ENCODE data around the gene PSMG2. TPM values are rescaled to one million over a fixed set of nuclear protein-coding genes. Genes with fewer than 3 reads are reported as not detected.

Gene PSMG2
- total and polyA plus RNA-seq, 10 of the 15 experiments (the other 5 are each of a cell fraction or from before 2014, with no cell fraction given) = 88.5 to 268 (median 116) TPM

DNA sequence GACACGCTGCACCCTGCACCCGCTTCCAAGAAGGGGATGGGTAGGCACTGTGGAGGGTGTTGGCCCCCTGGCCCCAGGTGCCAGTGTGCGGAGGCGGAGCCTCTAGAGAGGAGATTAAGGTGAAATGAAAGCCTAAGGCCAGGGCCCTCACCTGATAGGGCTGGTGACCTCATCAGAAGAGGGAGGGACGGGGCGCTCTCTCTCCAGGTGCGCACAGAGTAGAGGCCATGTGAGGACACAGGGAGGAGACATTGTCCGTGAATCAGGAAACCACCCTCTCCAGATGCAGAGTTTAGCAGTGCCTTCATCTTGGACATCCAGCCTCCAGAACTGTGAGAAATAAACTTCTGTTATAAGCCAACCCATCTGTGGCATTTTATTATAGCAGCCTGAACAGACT is 62.3 kb downstream of the PSMG2 start (continued):
- TF ChIP-seq NRF1 (conservative IDR thresholded peaks at IDR 0.05; ENCODE audit: low read depth, low read length) = no peak
- no peak for TF ChIP-seq CBFB (IDR thresholded peaks at IDR 0.05; ENCODE audit: low read depth)
- TF ChIP-seq CBX5 (IDR thresholded peaks at IDR 0.05; ENCODE audit: low read depth) = no peak
- TF ChIP-seq E4F1 (IDR thresholded peaks at IDR 0.05; ENCODE audit: borderline replicate concordance, partially characterized antibody) = no peak
- no peak for TF ChIP-seq TCF3 (IDR thresholded peaks at IDR 0.05; ENCODE audit: borderline replicate concordance, insufficient read depth, low read depth, low read length)
- no peak for TF ChIP-seq CEBPB (IDR thresholded peaks at IDR 0.05; ENCODE audit: borderline replicate concordance in 1 of 2, low read depth in 2 of 2, low read length in 2 of 2)
- no peak for TF ChIP-seq NR2F1 (conservative IDR thresholded peaks at IDR 0.05)
- no peak for TF ChIP-seq RFX5 (IDR thresholded peaks at IDR 0.05; ENCODE audit: low read depth, low read length)

- SMC1A ChIA-PET (ENCODE audit: uncharacterized antibody, unreplicated experiment) = no interaction called here
- in situ Hi-C loops (cut with MboI) = no loop called here
- TF ChIP-seq STAT3 (IDR thresholded peaks at IDR 0.05; ENCODE audit: low read depth, low read length) = no peak
- TF ChIP-seq SPI1 (IDR thresholded peaks at IDR 0.05; ENCODE audit: borderline replicate concordance, insufficient read depth, low read depth, low read length) = no peak
- TF ChIP-seq, protein P1, sequence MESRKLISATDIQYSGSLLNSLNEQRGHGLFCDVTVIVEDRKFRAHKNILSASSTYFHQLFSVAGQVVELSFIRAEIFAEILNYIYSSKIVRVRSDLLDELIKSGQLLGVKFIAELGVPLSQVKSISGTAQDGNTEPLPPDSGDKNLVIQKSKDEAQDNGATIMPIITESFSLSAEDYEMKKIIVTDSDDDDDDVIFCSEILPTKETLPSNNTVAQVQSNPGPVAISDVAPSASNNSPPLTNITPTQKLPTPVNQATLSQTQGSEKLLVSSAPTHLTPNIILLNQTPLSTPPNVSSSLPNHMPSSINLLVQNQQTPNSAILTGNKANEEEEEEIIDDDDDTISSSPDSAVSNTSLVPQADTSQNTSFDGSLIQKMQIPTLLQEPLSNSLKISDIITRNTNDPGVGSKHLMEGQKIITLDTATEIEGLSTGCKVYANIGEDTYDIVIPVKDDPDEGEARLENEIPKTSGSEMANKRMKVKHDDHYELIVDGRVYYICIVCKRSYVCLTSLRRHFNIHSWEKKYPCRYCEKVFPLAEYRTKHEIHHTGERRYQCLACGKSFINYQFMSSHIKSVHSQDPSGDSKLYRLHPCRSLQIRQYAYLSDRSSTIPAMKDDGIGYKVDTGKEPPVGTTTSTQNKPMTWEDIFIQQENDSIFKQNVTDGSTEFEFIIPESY (IDR thresholded peaks at IDR 0.05) = no peak
- TF ChIP-seq, protein P2, sequence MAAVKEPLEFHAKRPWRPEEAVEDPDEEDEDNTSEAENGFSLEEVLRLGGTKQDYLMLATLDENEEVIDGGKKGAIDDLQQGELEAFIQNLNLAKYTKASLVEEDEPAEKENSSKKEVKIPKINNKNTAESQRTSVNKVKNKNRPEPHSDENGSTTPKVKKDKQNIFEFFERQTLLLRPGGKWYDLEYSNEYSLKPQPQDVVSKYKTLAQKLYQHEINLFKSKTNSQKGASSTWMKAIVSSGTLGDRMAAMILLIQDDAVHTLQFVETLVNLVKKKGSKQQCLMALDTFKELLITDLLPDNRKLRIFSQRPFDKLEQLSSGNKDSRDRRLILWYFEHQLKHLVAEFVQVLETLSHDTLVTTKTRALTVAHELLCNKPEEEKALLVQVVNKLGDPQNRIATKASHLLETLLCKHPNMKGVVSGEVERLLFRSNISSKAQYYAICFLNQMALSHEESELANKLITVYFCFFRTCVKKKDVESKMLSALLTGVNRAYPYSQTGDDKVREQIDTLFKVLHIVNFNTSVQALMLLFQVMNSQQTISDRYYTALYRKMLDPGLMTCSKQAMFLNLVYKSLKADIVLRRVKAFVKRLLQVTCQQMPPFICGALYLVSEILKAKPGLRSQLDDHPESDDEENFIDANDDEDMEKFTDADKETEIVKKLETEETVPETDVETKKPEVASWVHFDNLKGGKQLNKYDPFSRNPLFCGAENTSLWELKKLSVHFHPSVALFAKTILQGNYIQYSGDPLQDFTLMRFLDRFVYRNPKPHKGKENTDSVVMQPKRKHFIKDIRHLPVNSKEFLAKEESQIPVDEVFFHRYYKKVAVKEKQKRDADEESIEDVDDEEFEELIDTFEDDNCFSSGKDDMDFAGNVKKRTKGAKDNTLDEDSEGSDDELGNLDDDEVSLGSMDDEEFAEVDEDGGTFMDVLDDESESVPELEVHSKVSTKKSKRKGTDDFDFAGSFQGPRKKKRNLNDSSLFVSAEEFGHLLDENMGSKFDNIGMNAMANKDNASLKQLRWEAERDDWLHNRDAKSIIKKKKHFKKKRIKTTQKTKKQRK (IDR thresholded peaks at IDR 0.05; ENCODE audit: low read depth, low read length) = no peak
- TF ChIP-seq USF2 (IDR thresholded peaks at IDR 0.05; ENCODE audit: borderline replicate concordance, low read depth, low read length) = no peak
- TF ChIP-seq FOXK2 (IDR thresholded peaks at IDR 0.05) = no peak
- TF ChIP-seq MYB (IDR thresholded peaks at IDR 0.05; ENCODE audit: borderline replicate concordance, low read depth, low read length) = no peak
- no peak for TF ChIP-seq TCF7 (IDR thresholded peaks at IDR 0.05; ENCODE audit: borderline replicate concordance)
Measured at GRCh38 chr18:12765586-12765985, 62.7 kb downstream of the PSMG2 start.

More at GRCh38 chr18:12765586-12765985, 62.7 kb downstream of the PSMG2 start:
- no peak for ATAC-seq
- no peaks in the 10 kb centered on the region for H3K4me1 ChIP-seq (ENCODE audit: control insufficient read depth, insufficient read depth, low read length)
- no peak overlapping the region for H3K4me3 ChIP-seq
- 52% methylated on average over 10 of the region's 11 CpGs for WGBS (ENCODE audit: insufficient coverage, insufficient replicate concordance, low lambda C conversion rate, missing lambda C conversion rate)
- no peaks in the 10 kb centered on the region; a peak in 1 of 4 replicates for H3K27me3 ChIP-seq (replicated peaks in 1 of 2; ENCODE audit: control insufficient read depth in 2 of 2, insufficient read depth in 2 of 2, low read length in 1 of 2)
- H4K20me1 ChIP-seq (ENCODE audit: control insufficient read depth, insufficient read depth) = no peaks in the 10 kb centered on the region
- no peak overlapping the region for H3K4me2 ChIP-seq (ENCODE audit: control insufficient read depth, insufficient read depth)
- intact Hi-C loops (cut with micrococcal nuclease; ENCODE audit: unreplicated experiment) = loop anchor here (10.0 kb wide), 1 partner anchor 59 kb away; no protein-coding TSS in a partner anchor
- no peak for FAIRE-seq
- CTCF ChIA-PET = no interaction called here
- no peak overlapping the region for H2AFZ ChIP-seq (ENCODE audit: control insufficient read depth, low read depth, low read length)
- H3K9me3 ChIP-seq (replicated peaks; ENCODE audit: control insufficient read depth, insufficient read depth, low read length) = no peaks in the 10 kb centered on the region
- RAD21 ChIA-PET (ENCODE audit: unreplicated experiment) = no interaction called here
- H3K79me2 ChIP-seq (ENCODE audit: control insufficient read depth, insufficient read depth, low read length) = no peaks in the 10 kb centered on the region
- H3K9ac ChIP-seq (ENCODE audit: control insufficient read depth, insufficient read depth, low read length) = no peak overlapping the region
- no peaks in the 10 kb centered on the region for H3K36me3 ChIP-seq (ENCODE audit: control insufficient read depth in 2 of 2, insufficient read depth in 2 of 2, low read length in 1 of 2)
- BruUV-seq (replicated peaks) = no TSS peak
- no peak overlapping the region for H3K27ac ChIP-seq (ENCODE audit: control insufficient read depth, insufficient read depth)
- DNase-seq (ENCODE audit: low read depth, low spot score) = no peak
- POLR2A ChIA-PET = no interaction called here
